ENCODE results near the gene TBRG4. TPM values are rescaled to one million over a fixed set of nuclear protein-coding genes. Genes with fewer than 3 reads are reported as not detected.
"Not testable (repeated sequence)": the region's sequence is repeated elsewhere in the genome, so short reads cannot be mapped to it uniquely, and the experiment has no call there.

The TBRG4 gene
- total and polyA plus RNA-seq, 3 donors from 2014 or later: 75.7 to 82.8 (median 82.7) TPM

DNA sequence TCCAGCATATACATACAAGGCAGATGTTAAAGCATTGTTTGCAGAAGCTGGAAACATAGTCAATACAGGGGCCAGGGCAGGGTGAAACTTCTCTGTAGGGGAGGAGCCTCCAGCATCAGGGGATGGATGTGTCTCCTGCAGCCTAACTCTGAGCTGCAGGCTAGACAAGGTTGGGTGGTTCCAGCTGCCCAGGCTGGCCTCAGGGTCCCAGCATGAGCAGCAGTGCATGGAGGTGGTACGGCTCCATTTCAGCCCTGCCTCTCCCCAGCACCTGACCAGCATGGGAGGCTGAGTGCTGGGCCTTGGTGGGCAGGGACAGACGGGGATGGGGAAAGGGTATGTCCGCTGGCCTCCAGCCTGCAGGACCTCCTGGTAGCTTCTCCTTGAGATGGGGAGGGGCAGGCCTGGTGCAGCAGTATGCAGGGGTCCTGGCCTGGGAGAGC, 7.4 kb upstream of the TBRG4 start:
- no peak overlapping the region for H3K4me3 ChIP-seq
- H3K4me1 ChIP-seq: no peaks in the 10 kb centered on the region
- no peak overlapping the region for H3K27ac ChIP-seq
- TF ChIP-seq POLR2A (IDR thresholded peaks at IDR 0.05) (no peak), CTCF (IDR thresholded peaks at IDR 0.05) (no peak)
- intact Hi-C loops (cut with DNase I; ENCODE audit: low total_unique reads): no loop called here
- H3K36me3 ChIP-seq (ENCODE audit: low read depth, missing control alignments): no peaks in the 10 kb centered on the region
- WGBS, 2 donors: 92% methylated on average over 3 of the region's 3 CpGs; no CpG with 5 or more reads in 1 of the 2 donors
- no peaks in the 10 kb centered on the region for H3K27me3 ChIP-seq
- no peaks in the 10 kb centered on the region for H3K9me3 ChIP-seq
- no peak for DNase-seq

DNA sequence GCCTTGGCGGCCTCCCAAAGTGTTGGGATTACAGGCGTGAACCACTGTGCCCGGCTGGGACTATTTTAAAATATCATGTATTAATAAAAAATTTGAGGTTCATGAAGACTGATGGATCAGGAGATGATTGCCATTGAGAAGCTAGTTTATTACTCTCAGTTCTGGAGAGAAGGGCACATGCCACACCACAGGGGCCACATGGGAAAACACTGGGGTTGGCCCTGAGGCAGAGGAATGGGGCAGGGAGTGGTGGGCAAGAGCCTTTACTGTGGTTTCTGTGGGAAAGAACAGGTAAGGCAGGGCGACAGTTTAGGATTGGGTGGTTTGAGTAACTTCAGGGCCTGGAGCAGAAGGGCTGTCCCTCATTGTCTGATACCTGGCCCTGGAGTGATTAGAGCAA, 6.8 kb upstream of the TBRG4 start:
- Histone ChIP-seq H3K36me3 (ENCODE audit: low read depth, missing control alignments) (no peaks in the 10 kb centered on the region), H3K9me3 (no peaks in the 10 kb centered on the region), H3K4me3 (no peak overlapping the region), H3K4me1 (no peaks in the 10 kb centered on the region), H3K27ac (no peak overlapping the region), H3K27me3 (no peaks in the 10 kb centered on the region)
- no peak for DNase-seq
- intact Hi-C loops (cut with DNase I; ENCODE audit: low total_unique reads): no loop called here
- TF ChIP-seq POLR2A (IDR thresholded peaks at IDR 0.05) (no peak), CTCF (IDR thresholded peaks at IDR 0.05) (no peak)
- WGBS, 2 donors: 92 to 99% methylated on average over 4 of the region's 4 CpGs

- intact Hi-C loops (cut with DNase I; ENCODE audit: low total_unique reads): no loop called here
Measured at GRCh38 chr7:45117582-45117981, 6.1 kb upstream of the TBRG4 start.

GRCh38 chr7:45116048-45116447, 4.6 kb upstream of the TBRG4 start:
- no peak for DNase-seq
- H3K9me3 ChIP-seq: no peaks in the 10 kb centered on the region
- H3K4me1 ChIP-seq: peaks cover 4% of the 10 kb centered on the region
- intact Hi-C loops (cut with DNase I; ENCODE audit: low total_unique reads): no loop called here
- TF ChIP-seq POLR2A (IDR thresholded peaks at IDR 0.05) (no peak), CTCF (IDR thresholded peaks at IDR 0.05) (no peak)
- WGBS, 2 donors: 77 to 88% methylated on average over 1 of the region's 1 CpG
- no peak overlapping the region for H3K27ac ChIP-seq
- no peaks in the 10 kb centered on the region for H3K27me3 ChIP-seq
- no peak overlapping the region for H3K4me3 ChIP-seq
- H3K36me3 ChIP-seq (ENCODE audit: low read depth, missing control alignments): no peaks in the 10 kb centered on the region

More at GRCh38 chr7:45117582-45117981, 6.1 kb upstream of the TBRG4 start:
- TF ChIP-seq CTCF (IDR thresholded peaks at IDR 0.05) (no peak), POLR2A (IDR thresholded peaks at IDR 0.05) (no peak)
- WGBS, 2 donors: 38 to 78% methylated on average over 2 to 4 of the region's 4 CpGs
- H3K27me3 ChIP-seq: no peaks in the 10 kb centered on the region
- no peak overlapping the region for H3K4me3 ChIP-seq
- no peak overlapping the region for H3K27ac ChIP-seq
- no peaks in the 10 kb centered on the region for H3K9me3 ChIP-seq
- H3K36me3 ChIP-seq (ENCODE audit: low read depth, missing control alignments): no peaks in the 10 kb centered on the region
- DNase-seq: no peak
- no peaks in the 10 kb centered on the region for H3K4me1 ChIP-seq

- H3K36me3 ChIP-seq (ENCODE audit: low read depth, missing control alignments): no peaks in the 10 kb centered on the region
- intact Hi-C loops (cut with DNase I; ENCODE audit: low total_unique reads): no loop called here
Measured at GRCh38 chr7:45114926-45115325, 3.4 kb upstream of the TBRG4 start.

DNA sequence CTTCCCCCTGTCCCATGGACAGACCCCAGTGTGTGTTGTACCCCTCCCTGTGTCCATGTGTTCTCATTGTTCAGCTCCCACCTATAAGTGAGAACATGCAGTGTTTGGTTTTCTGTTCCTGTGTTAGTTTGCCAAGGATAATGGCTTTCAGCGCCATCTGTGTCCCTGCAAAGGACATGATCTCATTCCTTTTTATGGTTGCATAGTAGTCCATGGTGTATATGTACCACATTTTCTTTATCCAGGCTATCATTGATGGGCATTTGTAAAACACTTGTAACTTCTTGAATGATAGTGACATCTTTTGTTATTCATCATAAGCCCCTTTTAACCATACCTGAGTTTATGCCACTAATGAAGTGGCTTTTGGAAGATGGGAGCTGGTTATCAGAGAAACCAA, 2.8 kb upstream of the TBRG4 start:
- DNase-seq; H3K9me3 ChIP-seq; H3K27ac ChIP-seq; H3K4me3 ChIP-seq; intact Hi-C loops (cut with DNase I; ENCODE audit: low total_unique reads); H3K27me3 ChIP-seq; H3K36me3 ChIP-seq (ENCODE audit: low read depth, missing control alignments): not testable (repeated sequence)
- 42 to 85% methylated on average over 1 of the region's 1 CpG for WGBS, 2 donors
- H3K4me1 ChIP-seq: peaks cover 12% of the 10 kb centered on the region

More at GRCh38 chr7:45114926-45115325, 3.4 kb upstream of the TBRG4 start:
- Histone ChIP-seq H3K4me3 (no peak overlapping the region), H3K27ac (no peak overlapping the region), H3K4me1 (peaks cover 12% of the 10 kb centered on the region), H3K9me3 (no peaks in the 10 kb centered on the region), H3K27me3 (no peaks in the 10 kb centered on the region)
- no peak for DNase-seq
- TF ChIP-seq POLR2A (IDR thresholded peaks at IDR 0.05): no peak
- no peak for TF ChIP-seq CTCF (IDR thresholded peaks at IDR 0.05)
